ENCODE results near the gene ZIC4. TPM values are rescaled to one million over a fixed set of nuclear protein-coding genes. Genes with fewer than 3 reads are reported as not detected.

ZIC4 gene
- total RNA-seq (not detected), polyA plus RNA-seq (under 1 TPM in 1 of 2 donors, not detected in 1; 0.06 TPM)

DNA sequence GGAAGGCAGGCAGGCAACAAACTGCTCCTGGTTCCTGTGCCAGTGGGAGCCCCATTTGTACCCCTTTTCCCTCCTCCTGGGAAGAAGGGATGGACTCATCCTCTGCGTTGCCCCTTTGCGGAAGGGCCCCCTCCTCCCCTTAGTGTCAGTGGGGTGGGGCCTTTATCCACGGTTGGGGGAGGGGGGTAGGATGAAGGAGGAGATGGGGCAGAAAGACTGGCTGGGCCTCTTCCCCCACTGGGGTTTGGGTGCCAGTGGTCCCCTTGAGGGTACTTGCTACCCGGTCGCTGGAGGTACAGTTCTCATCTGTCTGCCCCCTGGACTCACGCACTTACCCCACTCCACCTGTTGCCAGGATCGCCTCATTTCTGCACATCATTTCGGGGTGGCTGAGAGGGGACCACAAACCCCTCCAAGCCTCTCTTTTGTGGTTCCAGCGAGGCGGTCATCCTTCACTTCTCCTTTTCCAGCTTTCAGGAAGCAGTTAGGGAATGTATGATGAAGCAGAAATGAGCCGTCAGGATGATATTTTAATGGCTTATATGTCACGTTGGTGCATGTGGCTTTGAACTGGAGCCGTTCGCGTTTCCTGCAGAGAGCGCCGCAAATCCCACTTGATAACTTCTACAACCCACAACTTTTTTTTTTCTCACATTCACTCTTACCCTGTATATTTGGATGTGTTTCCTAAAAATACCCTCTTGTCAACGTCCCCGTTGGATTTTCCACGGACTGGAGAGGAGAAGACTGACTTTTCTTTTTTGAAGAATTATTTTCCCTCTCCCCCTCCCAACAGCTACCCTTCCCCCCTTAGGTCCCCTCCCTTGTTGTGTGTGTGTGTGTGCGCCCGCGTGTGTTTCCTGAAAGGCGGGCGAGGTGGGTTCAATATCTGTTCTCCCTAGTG is at the start of gene ZIC4:
Gene ZIC4 (minus strand): TSS at position 516 of the 904 bp plus-strand sequence. CDS start 3,746 bp downstream, outside the sequence.
- H3K4me3 ChIP-seq (ENCODE audit: low read depth in 1 of 3, low read length in 3 of 3) = peak within 1 kb of the TSS in 1 of 3 donors; percentile 2
- DNase-seq (ENCODE audit: low spot score) = no peak

DNA sequence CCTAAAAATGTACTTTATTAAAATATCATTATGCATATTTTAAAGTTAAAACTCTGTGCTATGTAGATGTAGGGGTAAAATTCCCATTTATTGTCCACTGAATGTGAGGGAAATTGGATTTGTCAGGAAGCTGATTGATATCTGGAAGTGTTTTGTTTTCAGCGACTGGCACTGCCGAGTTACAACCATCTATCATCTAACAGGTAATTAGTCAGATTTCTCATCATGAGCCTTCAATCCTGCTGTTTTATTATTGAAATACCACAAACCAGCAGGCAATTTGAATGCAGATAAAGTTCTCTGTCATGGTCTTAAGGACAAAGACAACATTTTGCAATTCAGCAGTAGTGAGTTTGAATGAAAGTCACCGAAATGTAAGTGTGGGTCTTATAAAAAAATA is 43.3 kb upstream of the ZIC4 start:
- Histone ChIP-seq H3K9ac (ENCODE audit: low read depth in 1 of 2, low read length in 2 of 2) (no peak overlapping the region), H3K9me3 (ENCODE audit: control insufficient read depth in 4 of 4, low read length in 3 of 4) (no peaks in the 10 kb centered on the region), H3K4me3 (ENCODE audit: low read depth in 1 of 3, low read length in 3 of 3) (no peak overlapping the region), H3K36me3 (ENCODE audit: control insufficient read depth in 4 of 4, insufficient read depth in 3 of 4, low read depth in 1 of 4, low read length in 3 of 4) (no peaks in the 10 kb centered on the region), H3K27me3 (ENCODE audit: control insufficient read depth in 4 of 4, insufficient read depth in 4 of 4, low read length in 3 of 4) (no peaks in the 10 kb centered on the region), H3K4me1 (ENCODE audit: control insufficient read depth in 4 of 4, insufficient read depth in 4 of 4, low read length in 3 of 4) (no peaks in the 10 kb centered on the region), H3K27ac (ENCODE audit: low read depth in 1 of 2, low read length in 2 of 2) (no peak overlapping the region)
- WGBS = 31% methylated on average over 3 of the region's 3 CpGs
- no peak for DNase-seq (ENCODE audit: low spot score)
- no peak for TF ChIP-seq HNF4G (IDR thresholded peaks at IDR 0.05)
- TF ChIP-seq EGR1 (IDR thresholded peaks at IDR 0.05; ENCODE audit: low read depth in 2 of 2) = no peak
- no peak for TF ChIP-seq RXRA (IDR thresholded peaks at IDR 0.05)
- no peak for TF ChIP-seq SP1 (IDR thresholded peaks at IDR 0.05)
- TF ChIP-seq ZBTB33 (IDR thresholded peaks at IDR 0.05) = no peak
- TF ChIP-seq, protein P1, sequence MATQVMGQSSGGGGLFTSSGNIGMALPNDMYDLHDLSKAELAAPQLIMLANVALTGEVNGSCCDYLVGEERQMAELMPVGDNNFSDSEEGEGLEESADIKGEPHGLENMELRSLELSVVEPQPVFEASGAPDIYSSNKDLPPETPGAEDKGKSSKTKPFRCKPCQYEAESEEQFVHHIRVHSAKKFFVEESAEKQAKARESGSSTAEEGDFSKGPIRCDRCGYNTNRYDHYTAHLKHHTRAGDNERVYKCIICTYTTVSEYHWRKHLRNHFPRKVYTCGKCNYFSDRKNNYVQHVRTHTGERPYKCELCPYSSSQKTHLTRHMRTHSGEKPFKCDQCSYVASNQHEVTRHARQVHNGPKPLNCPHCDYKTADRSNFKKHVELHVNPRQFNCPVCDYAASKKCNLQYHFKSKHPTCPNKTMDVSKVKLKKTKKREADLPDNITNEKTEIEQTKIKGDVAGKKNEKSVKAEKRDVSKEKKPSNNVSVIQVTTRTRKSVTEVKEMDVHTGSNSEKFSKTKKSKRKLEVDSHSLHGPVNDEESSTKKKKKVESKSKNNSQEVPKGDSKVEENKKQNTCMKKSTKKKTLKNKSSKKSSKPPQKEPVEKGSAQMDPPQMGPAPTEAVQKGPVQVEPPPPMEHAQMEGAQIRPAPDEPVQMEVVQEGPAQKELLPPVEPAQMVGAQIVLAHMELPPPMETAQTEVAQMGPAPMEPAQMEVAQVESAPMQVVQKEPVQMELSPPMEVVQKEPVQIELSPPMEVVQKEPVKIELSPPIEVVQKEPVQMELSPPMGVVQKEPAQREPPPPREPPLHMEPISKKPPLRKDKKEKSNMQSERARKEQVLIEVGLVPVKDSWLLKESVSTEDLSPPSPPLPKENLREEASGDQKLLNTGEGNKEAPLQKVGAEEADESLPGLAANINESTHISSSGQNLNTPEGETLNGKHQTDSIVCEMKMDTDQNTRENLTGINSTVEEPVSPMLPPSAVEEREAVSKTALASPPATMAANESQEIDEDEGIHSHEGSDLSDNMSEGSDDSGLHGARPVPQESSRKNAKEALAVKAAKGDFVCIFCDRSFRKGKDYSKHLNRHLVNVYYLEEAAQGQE (IDR thresholded peaks at IDR 0.05) = no peak
- no peak for TF ChIP-seq YY1 (IDR thresholded peaks at IDR 0.05)
- TF ChIP-seq NR2F2 (IDR thresholded peaks at IDR 0.05) = no peak
- TF ChIP-seq FOXA2 (IDR thresholded peaks at IDR 0.05) = no peak
- TF ChIP-seq TAF1 (conservative IDR thresholded peaks at IDR 0.05) = no peak
- TF ChIP-seq FOXA1 (IDR thresholded peaks at IDR 0.05) = no peak

More for the DNA sequence above, at the start of gene ZIC4:
- H3K27me3 ChIP-seq (ENCODE audit: control insufficient read depth in 4 of 4, insufficient read depth in 4 of 4, low read length in 3 of 4) = peaks cover 0 to 38% (median 15%) of the 10 kb centered on the region in 4 donors
- no peak within 1 kb of the TSS for H3K27ac ChIP-seq (ENCODE audit: low read depth in 1 of 2, low read length in 2 of 2)
- no peaks in the 10 kb centered on the region for H3K36me3 ChIP-seq (ENCODE audit: control insufficient read depth in 4 of 4, insufficient read depth in 3 of 4, low read depth in 1 of 4, low read length in 3 of 4)
- TF ChIP-seq SP1 (IDR thresholded peaks at IDR 0.05) (no peak), HNF4A (conservative IDR thresholded peaks at IDR 0.05) (no peak), YY1 (IDR thresholded peaks at IDR 0.05) (no peak), EGR1 (IDR thresholded peaks at IDR 0.05; ENCODE audit: low read depth in 2 of 2) (no peak), FOXA1 (IDR thresholded peaks at IDR 0.05) (no peak), ZBTB33 (IDR thresholded peaks at IDR 0.05) (no peak), ATF3 (IDR thresholded peaks at IDR 0.05) (no peak), NR2F2 (IDR thresholded peaks at IDR 0.05) (no peak), HNF4G (IDR thresholded peaks at IDR 0.05) (no peak), GABPA (IDR thresholded peaks at IDR 0.05 in 1 of 2, conservative IDR thresholded peaks at IDR 0.05 in 1 of 2) (no peak)
- TF ChIP-seq, protein P2, sequence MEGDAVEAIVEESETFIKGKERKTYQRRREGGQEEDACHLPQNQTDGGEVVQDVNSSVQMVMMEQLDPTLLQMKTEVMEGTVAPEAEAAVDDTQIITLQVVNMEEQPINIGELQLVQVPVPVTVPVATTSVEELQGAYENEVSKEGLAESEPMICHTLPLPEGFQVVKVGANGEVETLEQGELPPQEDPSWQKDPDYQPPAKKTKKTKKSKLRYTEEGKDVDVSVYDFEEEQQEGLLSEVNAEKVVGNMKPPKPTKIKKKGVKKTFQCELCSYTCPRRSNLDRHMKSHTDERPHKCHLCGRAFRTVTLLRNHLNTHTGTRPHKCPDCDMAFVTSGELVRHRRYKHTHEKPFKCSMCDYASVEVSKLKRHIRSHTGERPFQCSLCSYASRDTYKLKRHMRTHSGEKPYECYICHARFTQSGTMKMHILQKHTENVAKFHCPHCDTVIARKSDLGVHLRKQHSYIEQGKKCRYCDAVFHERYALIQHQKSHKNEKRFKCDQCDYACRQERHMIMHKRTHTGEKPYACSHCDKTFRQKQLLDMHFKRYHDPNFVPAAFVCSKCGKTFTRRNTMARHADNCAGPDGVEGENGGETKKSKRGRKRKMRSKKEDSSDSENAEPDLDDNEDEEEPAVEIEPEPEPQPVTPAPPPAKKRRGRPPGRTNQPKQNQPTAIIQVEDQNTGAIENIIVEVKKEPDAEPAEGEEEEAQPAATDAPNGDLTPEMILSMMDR (IDR thresholded peaks at IDR 0.05; ENCODE audit: low read depth, low read length, missing input control) = no peak
- TF ChIP-seq, protein P3, sequence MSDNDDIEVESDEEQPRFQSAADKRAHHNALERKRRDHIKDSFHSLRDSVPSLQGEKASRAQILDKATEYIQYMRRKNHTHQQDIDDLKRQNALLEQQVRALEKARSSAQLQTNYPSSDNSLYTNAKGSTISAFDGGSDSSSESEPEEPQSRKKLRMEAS (IDR thresholded peaks at IDR 0.05) = no peak
- 14% methylated on average over 25 of the region's 25 CpGs for WGBS
- H3K9me3 ChIP-seq (ENCODE audit: control insufficient read depth in 4 of 4, low read length in 3 of 4) = peaks cover 0 to 10% (median 3%) of the 10 kb centered on the region in 4 donors
- H3K4me1 ChIP-seq (ENCODE audit: control insufficient read depth in 4 of 4, insufficient read depth in 4 of 4, low read length in 3 of 4) = peaks cover 5 to 28% (median 11%) of the 10 kb centered on the region in 4 donors
- no peak within 1 kb of the TSS for H3K9ac ChIP-seq (ENCODE audit: low read depth in 1 of 2, low read length in 2 of 2)
